Frontal cortex (tissue), 4 donors: Measurements from ENCODE around the gene SHISAL1. TPM values are rescaled to one million over a fixed set of nuclear protein-coding genes. Genes with fewer than 3 reads are reported as not detected.

ENCODE experiments used
- DNase-seq, 2 donors: peaks; one replicate each; pipeline ENCODE4 v3.0.0; 2012; ENCODE audit warnings: low spot score in 2 of 2
- FAIRE-seq: peaks from 2 replicates; lab custom pipeline; 2012; peaks lifted over from hg19 to GRCh38; lab: Jason Lieb, UNC
- total RNA-seq: library from RNA; depleted of rRNA; stranded (reverse); fragments of >200 nt; gene quantifications from one replicate; pipeline ENCODE4 v1.2.3, GENCODE V29; 2014
- donor health status: control.
- donor health status: control.
- donor health status: control.

The SHISAL1 gene
- total RNA-seq, 1 donor from 2014 or later, result 20.8 TPM

DNA sequence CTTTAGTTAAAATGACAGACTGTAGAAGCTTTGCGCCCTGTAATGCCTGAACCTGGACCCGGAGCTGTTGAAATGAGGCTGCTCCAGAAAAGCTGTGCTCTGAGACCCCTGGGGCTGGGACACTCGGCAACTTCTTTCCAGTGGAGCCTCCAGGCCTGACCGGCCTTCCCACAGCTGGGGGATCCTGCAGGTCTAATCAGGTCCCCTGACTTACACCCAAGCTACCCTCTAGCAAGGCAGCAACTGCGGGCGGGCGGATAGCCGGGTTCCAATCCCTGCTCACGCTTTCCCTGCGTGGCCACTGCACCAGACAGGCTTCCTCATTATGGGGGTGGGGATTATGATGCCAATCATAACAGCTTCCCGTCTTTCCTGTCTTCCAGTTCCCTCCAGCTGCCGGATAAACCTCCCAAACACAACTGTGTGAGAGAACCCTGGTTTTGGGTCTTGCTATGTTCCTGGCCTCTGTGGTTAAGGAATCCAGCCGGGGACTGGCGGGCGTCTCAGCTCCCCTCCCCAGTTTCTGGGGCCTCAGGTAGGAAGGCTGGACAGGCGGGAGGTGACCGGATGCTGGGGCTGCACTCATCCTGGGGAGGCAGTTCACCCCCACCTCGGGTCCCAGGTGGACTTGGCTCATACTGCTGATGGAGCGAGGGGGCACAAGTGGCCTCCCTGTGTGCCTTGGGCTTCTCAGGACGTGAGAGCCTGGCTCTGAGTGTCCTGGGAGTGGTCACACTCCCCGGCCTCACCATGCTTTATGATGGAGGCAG lies 93.5 kb downstream of the SHISAL1 start:
- FAIRE-seq, result no peak
- DNase-seq, result no peak

GRCh38 chr22:44218071-44218470 lies 94.7 kb downstream of the SHISAL1 start:
- DNase-seq (no peak), FAIRE-seq (no peak)

GRCh38 chr22:44217346-44217745 lies 95.4 kb downstream of the SHISAL1 start:
- DNase-seq (no peak), FAIRE-seq (no peak)

- DNase-seq (no peak), FAIRE-seq (no peak)
Observed at GRCh38 chr22:44215287-44215686, 97.5 kb downstream of the SHISAL1 start.

DNA sequence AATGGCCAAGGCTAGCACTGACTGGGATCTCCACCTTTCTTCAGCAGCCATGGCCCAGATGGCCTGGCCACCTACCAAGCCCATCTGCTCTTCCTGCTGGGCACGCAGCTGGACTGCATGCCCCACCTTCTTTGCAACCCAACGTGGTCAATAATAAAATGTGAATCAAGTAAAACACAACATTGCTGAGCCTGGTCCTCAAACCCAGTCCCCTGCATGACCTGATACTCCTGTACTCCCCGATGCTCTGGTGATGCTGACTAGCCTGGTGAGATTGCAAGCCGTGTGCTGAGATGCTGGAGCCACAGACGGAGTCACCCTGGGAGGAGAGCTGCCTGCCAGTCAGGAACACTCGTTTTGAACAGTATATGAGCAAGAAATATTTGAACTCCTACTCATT lies 98.0 kb downstream of the SHISAL1 start:
- FAIRE-seq (no peak), DNase-seq (peak in 1 of 2 donors; percentile 0)

DNA sequence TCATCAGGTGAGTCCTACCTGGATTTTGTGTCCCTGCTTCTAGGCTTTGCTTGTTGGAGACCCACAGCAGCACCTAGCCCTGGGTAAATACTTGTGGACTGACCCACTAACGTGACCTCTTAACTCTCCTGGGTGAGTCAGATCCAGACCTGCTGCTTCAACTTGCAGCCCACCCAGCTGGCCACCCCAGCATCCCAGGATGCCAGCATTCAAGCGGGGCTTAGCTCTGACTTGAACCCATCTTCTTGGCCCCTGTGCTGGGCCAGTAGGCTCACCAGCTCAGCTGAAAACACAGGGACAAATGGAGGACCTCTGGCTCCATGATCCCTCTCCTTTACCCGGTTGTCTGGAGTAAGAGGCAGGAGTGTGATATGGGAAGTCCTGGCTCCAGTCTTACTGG lies 98.6 kb downstream of the SHISAL1 start:
- FAIRE-seq, result no peak
- peak in 1 of 2 donors; percentile 1 for DNase-seq

GRCh38 chr22:44213489-44214043 lies 99.2 kb downstream of the SHISAL1 start:
- no peak for DNase-seq
- no peak for FAIRE-seq

DNA sequence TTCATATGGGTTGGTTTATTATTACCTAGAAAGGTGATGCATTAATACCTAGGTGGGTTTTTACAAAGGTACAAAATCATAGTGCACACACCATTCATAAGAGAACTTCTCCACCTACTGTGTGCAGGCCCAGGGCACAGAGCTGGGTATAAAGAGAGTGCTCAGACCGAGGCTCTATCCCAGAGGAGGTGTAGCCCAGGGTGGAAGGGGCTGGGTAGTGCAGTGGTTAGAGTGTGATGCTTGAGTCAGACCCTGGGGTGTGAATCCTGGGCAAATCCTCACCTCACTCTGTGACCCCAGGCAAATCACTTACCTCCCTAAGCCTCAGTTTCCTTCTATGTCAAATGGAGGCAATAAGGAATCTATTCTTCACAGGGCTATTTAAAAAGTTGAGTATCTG lies 99.8 kb downstream of the SHISAL1 start:
- DNase-seq (peak in 1 of 2 donors; percentile 0), FAIRE-seq (no peak)

- FAIRE-seq (no peak), DNase-seq (peak; percentile 12 to 33)
Observed at GRCh38 chr22:44211946-44212930, 100.5 kb downstream of the SHISAL1 start.

GRCh38 chr22:44211256-44211945 lies 101.3 kb downstream of the SHISAL1 start:
- FAIRE-seq (no peak), DNase-seq (peak in 1 of 2 donors; percentile 9)

GRCh38 chr22:44210722-44211121 lies 102.0 kb downstream of the SHISAL1 start:
- FAIRE-seq, result no peak
- no peak for DNase-seq

GRCh38 chr22:44209343-44209742 lies 103.4 kb downstream of the SHISAL1 start:
- FAIRE-seq (no peak), DNase-seq (no peak)

- DNase-seq (no peak), FAIRE-seq (no peak)
Observed at GRCh38 chr22:44207981-44208317, 104.8 kb downstream of the SHISAL1 start.

DNA sequence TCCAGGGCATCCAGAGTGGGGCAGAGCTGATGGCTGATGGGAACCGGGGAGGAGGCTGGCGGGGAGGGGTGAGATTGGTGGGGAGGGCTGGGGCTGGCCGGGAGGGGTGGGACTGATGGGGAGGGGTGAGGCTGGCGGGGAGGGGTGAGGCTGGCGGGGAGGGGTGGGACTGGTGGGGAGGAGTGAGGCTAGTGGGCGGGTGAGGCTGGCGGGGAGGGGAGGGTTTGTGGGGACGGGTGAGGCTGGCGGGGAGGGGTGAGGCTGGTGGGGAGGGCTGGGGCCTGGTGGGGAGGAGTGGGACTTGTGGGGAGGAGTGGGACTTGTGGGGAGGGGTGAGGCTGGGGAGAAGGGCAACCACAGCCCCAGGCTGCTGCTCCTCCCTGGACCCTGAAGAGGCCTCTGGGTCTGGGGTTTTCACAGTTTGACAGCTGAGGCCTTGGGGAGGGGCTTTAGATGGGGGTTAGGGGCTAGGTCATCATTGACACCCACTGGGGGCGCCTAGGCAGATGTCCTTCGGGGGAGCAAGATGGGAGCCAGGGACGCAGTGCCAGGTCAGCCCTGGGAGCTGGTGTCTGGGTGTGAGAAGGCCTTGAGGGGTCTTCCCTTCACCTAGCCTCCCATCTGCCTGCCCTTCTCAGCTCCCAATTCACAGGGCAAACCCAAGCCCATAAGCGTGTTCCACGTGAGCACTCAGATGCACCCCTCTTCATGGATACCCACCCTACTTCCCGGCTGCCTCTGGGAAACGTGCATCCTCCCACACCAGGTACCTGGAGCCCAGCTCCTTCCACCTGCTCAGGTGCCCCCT lies 105.4 kb downstream of the SHISAL1 start:
- FAIRE-seq (no peak), DNase-seq (no peak)

DNA sequence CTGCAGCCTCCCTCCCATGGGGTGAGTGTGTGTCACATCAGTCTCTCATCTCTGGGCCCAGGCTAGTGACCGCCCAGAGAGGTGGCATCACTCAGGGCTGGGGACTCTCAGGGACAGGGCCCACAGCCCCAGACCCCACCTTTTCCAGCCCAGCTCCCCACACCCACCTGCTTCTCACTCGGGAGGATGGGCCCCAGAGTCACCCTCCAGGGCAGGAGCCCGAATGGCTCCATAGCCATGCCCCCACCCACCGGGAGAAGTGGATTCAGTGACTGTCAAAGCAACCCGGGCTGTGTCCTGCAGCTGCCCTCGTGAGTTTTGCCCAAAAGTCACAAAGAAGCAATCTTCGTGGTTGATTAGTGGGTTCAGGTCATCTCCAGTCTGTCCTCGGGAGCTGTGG lies 106.1 kb downstream of the SHISAL1 start:
- FAIRE-seq, result no peak
- no peak for DNase-seq

- DNase-seq, result no peak
- FAIRE-seq, result no peak
Observed at GRCh38 chr22:44206330-44206645, 106.5 kb downstream of the SHISAL1 start.

GRCh38 chr22:44205516-44206329 lies 107.0 kb downstream of the SHISAL1 start:
- no peak for DNase-seq
- no peak for FAIRE-seq

- FAIRE-seq (no peak), DNase-seq (no peak)
Observed at GRCh38 chr22:44204739-44205515, 107.8 kb downstream of the SHISAL1 start.
